Lung microvascular endothelial cell (primary cell): ENCODE results near the gene BMP8A. TPM values are rescaled to one million over a fixed set of nuclear protein-coding genes. Genes with fewer than 3 reads are reported as not detected.
"Not testable (repeated sequence)": the region's sequence is repeated elsewhere in the genome, so short reads cannot be mapped to it uniquely, and the experiment has no call there.

Source experiments
- DNase-seq, 2 donors: peaks; one replicate each; pipeline versions ENCODE4 v3.0.0 to v3.0.0-alpha.2; 2010; ENCODE audit warnings: low read depth in 2 of 2
- total RNA-seq: library from RNA; depleted of rRNA; stranded (reverse); fragments of >200 nt; gene quantifications from 2 replicates; pipeline ENCODE4 v1.2.1, GENCODE V29; 2014

Gene BMP8A
- total RNA-seq, 1 donor from 2014 or later: 0.40 TPM

- no peak for DNase-seq
These were observed 13.9 kb downstream of the BMP8A start for GRCh38 chr1:39505289-39505688.

- peak; percentile 36 to 60 for DNase-seq
These were observed 15.9 kb downstream of the BMP8A start for GRCh38 chr1:39507230-39507928.

- no peak for DNase-seq
These were observed 16.8 kb downstream of the BMP8A start for GRCh38 chr1:39508266-39508665.

- DNase-seq: no peak
These were observed 17.4 kb downstream of the BMP8A start for GRCh38 chr1:39508857-39509305.

GRCh38 chr1:39509360-39510009 lies 18.0 kb downstream of the BMP8A start:
- DNase-seq: peak; percentile 61 to 75

GRCh38 chr1:39510570-39511186 lies 19.2 kb downstream of the BMP8A start:
- not testable (repeated sequence) for DNase-seq

- not testable (repeated sequence) for DNase-seq
These were observed 20.0 kb downstream of the BMP8A start for GRCh38 chr1:39511477-39511876.

GRCh38 chr1:39512234-39512847 lies 20.9 kb downstream of the BMP8A start:
- not testable (repeated sequence) for DNase-seq

- DNase-seq: not testable (repeated sequence)
These were observed 23.3 kb downstream of the BMP8A start for GRCh38 chr1:39514710-39515124.

GRCh38 chr1:39515131-39516086 lies 24.0 kb downstream of the BMP8A start:
- peak; percentile 53 to 71 for DNase-seq

- DNase-seq: not testable (repeated sequence)
These were observed 25.4 kb downstream of the BMP8A start for GRCh38 chr1:39516841-39517240.

GRCh38 chr1:39517936-39518335 lies 26.5 kb downstream of the BMP8A start:
- not testable (repeated sequence) for DNase-seq

GRCh38 chr1:39519376-39519775 lies 27.9 kb downstream of the BMP8A start:
- not testable (repeated sequence) for DNase-seq

GRCh38 chr1:39522221-39522620 lies 30.8 kb downstream of the BMP8A start:
- not testable (repeated sequence) for DNase-seq

- DNase-seq: no peak
These were observed 31.5 kb downstream of the BMP8A start for GRCh38 chr1:39522661-39523567.

GRCh38 chr1:39524171-39524570 lies 32.7 kb downstream of the BMP8A start:
- no peak for DNase-seq

- DNase-seq: no peak
These were observed 33.3 kb downstream of the BMP8A start for GRCh38 chr1:39524591-39525365.

GRCh38 chr1:39525366-39526165 lies 34.1 kb downstream of the BMP8A start:
- DNase-seq: no peak
